Measurements from ENCODE around the gene TFF3.

Gene TFF3

DNA sequence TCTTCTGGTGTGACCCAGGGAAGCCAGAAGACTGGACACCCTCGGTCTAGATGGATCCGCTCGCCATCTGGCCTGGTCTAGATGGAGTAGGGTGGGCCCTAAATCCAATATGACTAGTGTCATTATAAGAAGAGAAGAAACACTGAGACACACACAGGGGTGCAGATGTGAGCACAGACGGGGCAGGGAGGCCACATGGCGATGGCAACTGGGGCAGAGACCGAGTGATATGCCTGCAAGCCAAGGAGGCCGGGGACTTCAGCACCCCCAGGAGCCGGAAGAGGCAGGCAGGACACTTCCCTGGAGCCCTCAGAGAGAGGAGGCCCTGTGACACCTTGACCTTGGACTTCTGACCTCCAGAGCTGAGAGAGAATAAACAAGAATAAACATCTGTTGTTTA, 5.6 kb upstream of the TFF3 start:
- DNase-seq (ENCODE audit: low read depth in 2 of 2): no peak

- no peak for DNase-seq (ENCODE audit: low read depth in 2 of 2)
Measured at GRCh38 chr21:42319851-42320572, 4.8 kb upstream of the TFF3 start.

DNA sequence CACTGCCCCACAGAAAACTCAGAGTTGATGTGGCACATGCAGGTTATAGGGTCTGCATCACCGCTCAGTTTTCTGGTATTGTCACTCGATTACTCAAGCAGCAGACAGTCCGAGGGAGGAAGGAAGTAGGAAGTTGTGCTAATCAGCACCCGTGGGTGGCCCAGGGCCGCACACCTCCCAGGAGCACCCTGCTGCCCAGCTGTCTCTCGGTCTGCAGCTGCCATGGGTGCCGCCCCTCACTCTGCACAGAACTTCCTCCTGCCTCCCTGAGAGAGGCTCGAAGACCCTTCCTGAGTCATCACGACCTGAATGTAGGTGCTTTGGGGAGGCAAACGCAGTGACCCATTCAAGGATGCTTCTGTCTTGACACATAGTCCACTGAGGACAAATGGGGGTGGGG, 4.2 kb upstream of the TFF3 start:
- no peak for DNase-seq (ENCODE audit: low read depth in 2 of 2)

GRCh38 chr21:42317826-42318746, 2.9 kb upstream of the TFF3 start:
- DNase-seq (ENCODE audit: low read depth in 2 of 2): no peak

- DNase-seq (ENCODE audit: low read depth in 2 of 2): no peak
Measured at GRCh38 chr21:42317341-42317741, 2.1 kb upstream of the TFF3 start.

- no peak for DNase-seq (ENCODE audit: low read depth in 2 of 2)
Measured at GRCh38 chr21:42316891-42317290, 1.7 kb upstream of the TFF3 start.

DNA sequence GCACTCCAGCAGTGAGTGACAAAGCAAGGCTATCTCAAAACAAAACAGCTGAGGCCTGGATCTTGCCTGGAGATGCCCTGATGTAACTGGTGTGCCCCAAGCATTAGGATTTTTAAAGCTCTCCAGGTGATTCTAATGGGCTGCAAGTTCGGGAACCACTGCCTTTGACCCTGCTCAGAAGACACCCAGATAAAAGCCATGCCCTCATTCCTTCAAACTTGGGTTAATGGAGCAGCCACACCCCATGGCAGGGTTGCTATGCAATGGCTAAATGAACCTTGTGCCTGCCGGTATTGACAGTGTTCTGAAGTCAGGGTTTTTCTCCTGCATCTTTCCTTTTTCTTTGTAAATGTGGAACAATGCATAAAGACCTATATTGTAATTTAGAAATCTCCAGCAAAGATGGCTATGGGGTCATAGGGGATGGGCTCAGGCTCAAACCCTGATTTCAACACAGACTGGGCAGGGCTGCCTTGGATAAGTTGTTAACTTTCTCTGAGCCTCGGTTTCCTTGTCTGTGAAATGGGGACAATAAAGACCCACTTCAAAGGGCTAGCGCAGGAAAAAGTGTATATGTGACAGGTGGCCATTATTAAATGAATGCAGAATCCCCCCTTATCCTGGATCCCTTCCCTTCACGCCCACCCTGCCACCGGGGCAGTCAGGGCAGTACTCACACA, 453 bp downstream of the TFF3 start:
- no peak for DNase-seq (ENCODE audit: low read depth in 2 of 2)

- no peak for DNase-seq (ENCODE audit: low read depth in 2 of 2)
Measured at GRCh38 chr21:42313501-42313969, 1.7 kb downstream of the TFF3 start.

DNA sequence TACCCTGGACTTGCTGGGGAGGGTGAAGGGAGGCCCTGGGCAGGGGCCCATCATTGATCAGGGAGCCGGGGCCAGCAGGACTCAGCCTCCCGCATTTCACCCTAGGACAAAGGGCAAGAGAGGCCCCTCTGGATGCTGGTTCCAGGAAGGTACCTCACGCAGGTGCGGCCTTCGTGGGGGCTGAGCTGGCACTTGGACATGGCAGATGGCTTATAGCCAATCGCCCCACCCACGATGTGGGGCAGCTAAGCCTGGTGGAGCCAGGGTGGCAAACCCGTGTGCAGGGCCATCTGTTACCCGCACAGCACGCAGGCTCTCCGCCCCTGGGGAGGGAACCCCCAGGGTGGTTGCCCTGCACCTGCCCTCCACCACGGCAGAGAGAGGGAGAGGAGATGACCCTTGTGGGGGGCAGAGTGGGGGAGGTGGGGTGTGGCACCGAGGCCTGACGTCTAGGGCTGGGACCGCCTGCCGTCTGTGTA, 2.5 kb downstream of the TFF3 start:
- no peak for DNase-seq (ENCODE audit: low read depth in 2 of 2)

GRCh38 chr21:42311816-42312625, 3.2 kb downstream of the TFF3 start:
- no peak for DNase-seq (ENCODE audit: low read depth in 2 of 2)

GRCh38 chr21:42311160-42311559, 4.0 kb downstream of the TFF3 start:
- no peak for DNase-seq (ENCODE audit: low read depth in 2 of 2)

DNA sequence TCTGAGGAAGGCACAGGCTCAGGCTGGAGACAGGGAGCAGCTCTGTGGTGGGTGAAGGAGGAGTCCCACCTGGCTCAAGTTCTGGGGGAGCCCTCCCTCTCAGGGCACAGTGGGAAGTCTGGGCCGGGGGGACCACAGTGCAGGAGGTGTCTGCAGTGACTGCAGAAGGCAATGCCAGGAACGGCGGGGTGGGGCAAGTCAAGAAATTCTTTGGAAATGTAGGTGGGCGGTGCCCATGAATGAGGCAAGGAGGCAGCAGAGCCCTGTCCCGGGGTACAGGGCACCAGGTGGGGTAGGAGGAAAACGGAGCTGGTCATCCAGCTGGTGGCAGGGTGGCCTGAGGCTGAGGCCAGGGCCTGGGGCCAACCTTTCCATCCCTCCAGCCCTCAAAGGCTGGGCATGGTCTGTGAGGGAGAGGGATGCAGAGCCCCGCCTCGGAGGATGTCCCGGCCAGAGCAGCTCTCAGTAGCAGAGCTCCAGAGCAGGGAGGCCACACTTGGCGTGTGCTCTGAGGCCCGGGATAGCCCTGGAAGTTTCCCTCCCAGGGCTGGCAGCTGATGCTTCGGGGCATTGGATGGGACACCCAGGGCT, 4.7 kb downstream of the TFF3 start:
- no peak for DNase-seq (ENCODE audit: low read depth in 2 of 2)

GRCh38 chr21:42309753-42310213, 5.4 kb downstream of the TFF3 start:
- DNase-seq (ENCODE audit: low read depth in 2 of 2): peak; percentile 34 to 39

GRCh38 chr21:42308914-42309752, 6.1 kb downstream of the TFF3 start:
- no peak for DNase-seq (ENCODE audit: low read depth in 2 of 2)

DNA sequence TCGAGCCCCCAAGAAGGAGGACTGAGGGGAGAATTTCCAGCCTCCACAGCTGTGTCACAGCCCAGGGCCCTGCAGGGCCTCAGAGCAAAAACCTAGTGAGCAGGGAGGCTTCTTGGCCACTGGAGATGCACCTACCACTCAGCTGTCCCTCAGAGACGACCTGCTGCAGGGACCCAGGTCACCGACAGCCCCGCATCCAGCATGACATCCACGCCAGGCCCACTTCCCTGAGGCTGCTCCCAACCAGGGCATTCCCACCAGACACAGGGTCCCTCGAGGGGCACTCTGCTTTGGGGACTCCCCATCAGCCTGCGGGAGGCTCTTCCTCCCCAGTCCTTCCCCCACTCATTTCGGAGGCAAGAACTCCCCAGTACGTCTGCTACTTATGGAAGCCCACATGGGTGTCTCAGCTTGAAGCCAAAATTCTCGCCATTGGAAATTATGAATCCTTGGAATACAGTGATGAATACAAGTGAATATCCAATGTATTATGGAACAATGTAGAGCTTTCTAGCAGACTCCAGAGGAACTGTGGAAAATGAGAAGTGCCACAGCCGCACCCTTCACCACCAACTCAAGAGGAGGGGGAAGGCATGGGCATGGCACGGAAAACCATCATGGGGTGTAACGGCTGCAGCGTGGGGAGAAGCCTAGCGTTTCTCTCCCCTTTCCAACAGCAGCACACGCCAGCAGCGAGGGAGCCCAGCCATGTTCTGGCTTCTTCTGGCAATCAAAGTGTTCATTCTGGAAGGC, 6.9 kb downstream of the TFF3 start:
- DNase-seq (ENCODE audit: low read depth in 2 of 2): no peak

DNA sequence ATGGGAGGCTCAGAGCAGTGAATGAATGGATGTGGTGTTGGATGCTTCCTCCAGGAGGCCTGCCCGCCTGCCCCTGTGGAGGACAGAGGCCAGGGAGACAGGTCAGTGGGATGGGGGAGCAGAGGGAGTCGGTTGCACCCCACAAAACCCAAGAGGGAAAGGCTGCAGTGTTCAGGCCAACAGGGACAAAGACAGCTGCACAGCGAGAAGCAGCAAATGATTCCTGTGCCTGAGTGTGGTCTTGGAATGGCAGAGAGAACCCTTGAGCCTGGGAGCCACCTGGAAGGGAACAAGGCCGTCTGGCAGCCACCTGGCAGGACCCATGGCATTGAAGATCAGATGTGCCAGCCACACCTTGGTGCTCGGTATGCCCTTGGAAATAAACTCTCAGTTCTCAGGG, 8.1 kb downstream of the TFF3 start:
- no peak for DNase-seq (ENCODE audit: low read depth in 2 of 2)

- no peak for DNase-seq (ENCODE audit: low read depth in 2 of 2)
Measured at GRCh38 chr21:42306366-42307035, 8.7 kb downstream of the TFF3 start.

DNA sequence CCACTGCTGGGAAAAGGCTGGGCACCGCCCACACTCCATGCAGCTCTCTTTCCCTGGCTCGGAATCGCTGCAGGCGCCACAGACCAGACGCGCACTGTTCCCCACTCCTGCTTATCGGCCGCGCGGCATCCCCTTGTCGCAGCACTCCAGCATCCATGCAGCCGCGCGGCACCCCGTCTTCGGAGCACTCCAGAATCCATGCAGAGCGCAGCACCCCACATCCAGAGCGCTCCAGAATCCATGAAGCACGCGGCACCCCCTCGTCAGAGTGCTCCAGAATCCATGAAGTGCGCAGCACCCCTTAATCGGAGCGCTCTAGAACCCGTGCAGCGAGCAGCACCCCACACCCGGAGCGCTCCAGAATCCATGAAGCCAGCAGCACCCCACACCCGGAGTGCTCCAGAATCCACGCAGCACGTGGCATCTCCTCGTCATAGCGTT, 9.5 kb downstream of the TFF3 start:
- DNase-seq (ENCODE audit: low read depth in 2 of 2): no peak

Data from activated CD8-positive, alpha-beta memory T cell treated with anti-CD3 and anti-CD28 coated beads for 4 hours (primary cell).